CD4-positive, alpha-beta T cell treated with Interleukin-6 for 4 hours (primary cell): ENCODE results near the gene ZNF558.
"Not testable (repeated sequence)": the region's sequence is repeated elsewhere in the genome, so short reads cannot be mapped to it uniquely, and the experiment has no call there.

Experiments used
- DNase-seq: peaks from one replicate; pipeline ENCODE4 v3.0.0-alpha.2; 2020; ENCODE audit warnings: mixed read lengths

The ZNF558 gene

GRCh38 chr19:8773587-8773986 is 58.5 kb downstream of the ZNF558 start:
- not testable (repeated sequence) for DNase-seq

DNA sequence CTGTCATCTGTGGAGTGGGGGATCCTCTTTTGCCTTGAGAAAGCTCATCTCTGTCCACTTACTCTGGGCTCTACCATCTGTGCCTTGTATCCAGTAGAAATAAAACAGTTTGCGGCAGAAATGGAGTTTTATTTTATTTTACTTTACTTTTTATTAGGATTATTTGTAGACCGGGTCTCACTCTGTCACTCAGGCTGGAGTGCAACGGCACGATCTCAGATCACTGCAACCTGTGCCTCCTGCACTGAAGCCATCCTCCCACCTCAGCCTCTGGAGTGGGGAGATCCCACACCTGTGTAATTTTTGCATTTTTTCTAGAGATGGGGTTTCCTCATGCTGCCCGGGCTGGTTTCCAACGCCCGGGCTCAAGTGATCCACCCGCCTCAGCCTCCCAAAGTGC is 62.8 kb downstream of the ZNF558 start:
- not testable (repeated sequence) for DNase-seq

DNA sequence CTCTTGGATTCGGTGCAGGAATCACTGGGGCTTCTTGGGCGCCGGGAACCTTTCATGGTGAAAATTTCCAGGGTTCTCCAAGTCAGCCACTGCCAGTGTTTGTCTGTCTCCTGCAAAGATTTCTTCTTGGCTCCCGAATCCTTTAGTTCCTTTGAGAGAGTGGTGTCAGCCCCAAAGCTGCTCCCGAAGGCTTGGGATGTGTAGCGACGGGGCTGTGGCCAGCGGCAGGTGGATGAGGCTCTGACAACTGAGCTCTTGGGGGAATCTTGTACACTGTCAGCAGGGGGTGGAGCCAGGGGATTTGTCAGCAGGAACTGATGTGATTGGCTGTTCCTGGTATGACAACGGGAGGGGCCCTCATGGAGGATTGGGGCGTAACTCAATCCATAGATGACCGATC is 64.8 kb downstream of the ZNF558 start:
- not testable (repeated sequence) for DNase-seq
